Gastrocnemius medialis (tissue), 4 donors: ENCODE results near the gene ALG6.

Experiments
- POLR2A ChIP-seq, 2 donors: fragments of 450-650 bp; IDR thresholded peaks; one replicate each; pipeline ENCODE4 v1.6.1; 2017; ENCODE audit warnings: antibody characterized with exemption in 2 of 2, mild to moderate bottlenecking in 2 of 2, moderate library complexity in 2 of 2
- TF ChIP-seq, protein P1 (sequence below), 5 experiments: fragments of 450-650 bp in 3 of 5; fragments of 200-600 bp in 2 of 5; sonication (generic) in 2 of 5; IDR thresholded peaks in 4 of 5; conservative IDR thresholded peaks in 1 of 5; 1 replicate in 4 of 5; 2 replicates in 1 of 5; pipeline ENCODE4 v1.5.1; 2016 to 2019; ENCODE audit warnings: antibody characterized with exemption in 5 of 5, mild to moderate bottlenecking in 3 of 5, moderate library complexity in 3 of 5

DNA sequence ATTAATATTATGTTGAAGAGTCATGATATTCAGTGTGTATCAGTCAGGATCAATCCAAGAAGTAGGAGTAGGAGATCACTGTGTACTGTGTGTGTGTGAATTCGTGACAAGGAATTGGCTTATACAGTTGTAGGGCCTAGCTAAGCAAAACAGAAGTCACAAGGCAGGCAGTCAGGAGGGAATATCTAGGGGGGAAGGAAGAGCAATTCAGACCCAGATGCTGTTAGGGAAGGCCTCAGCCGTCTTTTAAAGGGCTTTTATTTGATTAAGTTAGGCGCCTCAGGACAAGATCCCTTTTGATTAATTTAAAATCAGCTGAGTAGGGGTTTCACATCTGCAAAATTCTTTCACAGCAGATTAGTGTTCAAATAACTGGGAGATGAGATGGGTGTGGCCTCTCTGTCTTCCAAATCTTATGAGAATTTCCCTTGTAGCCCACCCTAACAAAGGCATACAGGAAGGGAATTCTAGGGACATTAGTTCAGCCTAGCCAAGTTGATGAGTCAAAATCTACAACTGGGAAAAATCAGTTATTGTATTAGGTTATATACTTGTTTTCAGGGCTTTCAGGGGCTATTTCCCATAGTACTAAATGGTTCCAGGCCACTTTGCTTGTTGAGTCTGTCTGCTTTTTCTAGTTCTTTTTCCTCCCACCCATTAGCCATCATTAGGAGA lies 47.4 kb downstream of the ALG6 start:
- TF ChIP-seq POLR2A (IDR thresholded peaks at IDR 0.05): no peak
- TF ChIP-seq, protein P1, sequence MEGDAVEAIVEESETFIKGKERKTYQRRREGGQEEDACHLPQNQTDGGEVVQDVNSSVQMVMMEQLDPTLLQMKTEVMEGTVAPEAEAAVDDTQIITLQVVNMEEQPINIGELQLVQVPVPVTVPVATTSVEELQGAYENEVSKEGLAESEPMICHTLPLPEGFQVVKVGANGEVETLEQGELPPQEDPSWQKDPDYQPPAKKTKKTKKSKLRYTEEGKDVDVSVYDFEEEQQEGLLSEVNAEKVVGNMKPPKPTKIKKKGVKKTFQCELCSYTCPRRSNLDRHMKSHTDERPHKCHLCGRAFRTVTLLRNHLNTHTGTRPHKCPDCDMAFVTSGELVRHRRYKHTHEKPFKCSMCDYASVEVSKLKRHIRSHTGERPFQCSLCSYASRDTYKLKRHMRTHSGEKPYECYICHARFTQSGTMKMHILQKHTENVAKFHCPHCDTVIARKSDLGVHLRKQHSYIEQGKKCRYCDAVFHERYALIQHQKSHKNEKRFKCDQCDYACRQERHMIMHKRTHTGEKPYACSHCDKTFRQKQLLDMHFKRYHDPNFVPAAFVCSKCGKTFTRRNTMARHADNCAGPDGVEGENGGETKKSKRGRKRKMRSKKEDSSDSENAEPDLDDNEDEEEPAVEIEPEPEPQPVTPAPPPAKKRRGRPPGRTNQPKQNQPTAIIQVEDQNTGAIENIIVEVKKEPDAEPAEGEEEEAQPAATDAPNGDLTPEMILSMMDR (IDR thresholded peaks at IDR 0.05 in 4 of 5, conservative IDR thresholded peaks at IDR 0.05 in 1 of 5): no peak
